Activated CD8-positive, alpha-beta T cell treated with anti-CD3 and anti-CD28 coated beads, Interleukin-2, amount 10 ng/mL, durations not matched to agents 7 days and 5 days (primary cell): ENCODE results near the gene ASL. TPM values are rescaled to one million over a fixed set of nuclear protein-coding genes. Genes with fewer than 3 reads are reported as not detected.
"Not testable (repeated sequence)": the region's sequence is repeated elsewhere in the genome, so short reads cannot be mapped to it uniquely, and the experiment has no call there.

ENCODE experiments used
- ATAC-seq: fragments of 150-1000 bp; cut with Tn5 transposase; one replicate; pipeline ENCODE4 v1.10.0; 2021; ENCODE audit warnings: moderate library complexity
- CTCF ChIA-PET: fragments of 350-600 bp; sonication (Branson Sonifier 250); formaldehyde crosslinking; loops from one replicate; lab custom pipeline; 2021; ENCODE audit warnings: antibody characterized with exemption; lab: Charles Lee
- POLR2A ChIA-PET: fragments of 350-600 bp; sonication (Branson Sonifier 250); formaldehyde crosslinking; loops from one replicate; lab custom pipeline; 2021; ENCODE audit warnings: antibody characterized with exemption; lab: Charles Lee
- DNase-seq: peaks from one replicate; pipeline ENCODE4 v3.0.0-alpha.2; 2020
- H3K27ac Mint-ChIP-seq: one replicate; pipeline ENCODE4 v1.8.0; 2021; ENCODE audit warnings: mild to moderate bottlenecking, mixed read lengths
- H3K27me3 Mint-ChIP-seq: one replicate; pipeline ENCODE4 v1.8.0; 2021; ENCODE audit warnings: low read depth, mixed read lengths
- H3K36me3 Mint-ChIP-seq: one replicate; pipeline ENCODE4 v1.8.0; 2021; ENCODE audit warnings: low read depth, mixed read lengths
- H3K4me1 Mint-ChIP-seq: one replicate; pipeline ENCODE4 v1.8.0; 2021; ENCODE audit warnings: low read depth, mixed read lengths
- H3K4me3 Mint-ChIP-seq: one replicate; pipeline ENCODE4 v1.8.0; 2021; ENCODE audit warnings: mild to moderate bottlenecking, mixed read lengths
- H3K9me3 Mint-ChIP-seq: one replicate; pipeline ENCODE4 v1.8.0; 2022; ENCODE audit warnings: mixed read lengths; ENCODE audit not compliant: insufficient read depth
- total RNA-seq, 2 experiments: library from RNA; stranded (reverse); gene quantifications; one replicate each; pipeline ENCODE4 v1.2.3, GENCODE V29; 2021

Gene ASL
- total RNA-seq, 2 experiments from 2014 or later = 29.9 to 34.1 TPM

GRCh38 chr7:66050337-66050957 lies 25.2 kb upstream of the ASL start:
- CTCF ChIA-PET = no interaction called here
- Mint-ChIP-seq H3K36me3 (no peaks in the 10 kb centered on the region), H3K27me3 (peaks cover 4% of the 10 kb centered on the region)

GRCh38 chr7:66050990-66051448 lies 24.6 kb upstream of the ASL start:
- ATAC-seq = no peak
- no peaks in the 10 kb centered on the region for H3K9me3 Mint-ChIP-seq
- H3K27ac Mint-ChIP-seq = no peak overlapping the region
- peaks cover 3% of the 10 kb centered on the region for H3K4me1 Mint-ChIP-seq
- POLR2A ChIA-PET = no interaction called here
- no peaks in the 10 kb centered on the region for H3K36me3 Mint-ChIP-seq
- CTCF ChIA-PET = no interaction called here
- no peak overlapping the region for H3K4me3 Mint-ChIP-seq
- DNase-seq = no peak
- H3K27me3 Mint-ChIP-seq = peaks cover 3% of the 10 kb centered on the region

More at GRCh38 chr7:66050337-66050957, 25.2 kb upstream of the ASL start:
- no peaks in the 10 kb centered on the region for H3K9me3 Mint-ChIP-seq
- peaks cover 3% of the 10 kb centered on the region for H3K4me1 Mint-ChIP-seq
- H3K27ac Mint-ChIP-seq = no peak overlapping the region
- ATAC-seq = no peak
- no peak overlapping the region for H3K4me3 Mint-ChIP-seq
- no peak for DNase-seq
- POLR2A ChIA-PET = no interaction called here

- Mint-ChIP-seq H3K9me3 (no peaks in the 10 kb centered on the region), H3K27ac (no peak overlapping the region), H3K4me1 (peaks cover 3% of the 10 kb centered on the region), H3K27me3 (peaks cover 2% of the 10 kb centered on the region), H3K4me3 (no peak overlapping the region), H3K36me3 (no peaks in the 10 kb centered on the region)
- ATAC-seq (no peak), DNase-seq (no peak)
- CTCF ChIA-PET = no interaction called here
- POLR2A ChIA-PET = interaction anchor here (0.8 kb wide), 1 partner anchor 62 kb away, joined by 3 read pairs; the partner anchor contains the start of gene CRCP
These were observed 23.2 kb upstream of the ASL start for GRCh38 chr7:66052447-66052846.

- CTCF ChIA-PET = no interaction called here
- POLR2A ChIA-PET = no interaction called here
These were observed 21.6 kb upstream of the ASL start for GRCh38 chr7:66054063-66054462.

GRCh38 chr7:66055321-66055956 lies 20.2 kb upstream of the ASL start:
- H3K27me3 Mint-ChIP-seq = no peaks in the 10 kb centered on the region
- POLR2A ChIA-PET = no interaction called here
- CTCF ChIA-PET = no interaction called here
- ATAC-seq = no peak
- no peak for DNase-seq
- no peaks in the 10 kb centered on the region for H3K36me3 Mint-ChIP-seq
- H3K4me3 Mint-ChIP-seq = no peak overlapping the region
- no peaks in the 10 kb centered on the region for H3K9me3 Mint-ChIP-seq
- no peak overlapping the region for H3K27ac Mint-ChIP-seq
- peaks cover 3% of the 10 kb centered on the region for H3K4me1 Mint-ChIP-seq

More at GRCh38 chr7:66054063-66054462, 21.6 kb upstream of the ASL start:
- Mint-ChIP-seq H3K36me3 (no peaks in the 10 kb centered on the region), H3K27me3 (no peaks in the 10 kb centered on the region), H3K27ac (no peak overlapping the region), H3K4me3 (no peak overlapping the region), H3K9me3 (no peaks in the 10 kb centered on the region), H3K4me1 (peaks cover 3% of the 10 kb centered on the region)
- ATAC-seq (no peak), DNase-seq (no peak)

GRCh38 chr7:66060796-66061195 lies 14.8 kb upstream of the ASL start:
- no peaks in the 10 kb centered on the region for H3K4me1 Mint-ChIP-seq

GRCh38 chr7:66069732-66070131 lies 5.9 kb upstream of the ASL start:
- H3K36me3 Mint-ChIP-seq = no peaks in the 10 kb centered on the region
- DNase-seq = no peak
- ChIA-PET POLR2A (interaction anchor here (0.6 to 0.7 kb wide), 2 partner anchors 28 to 349 kb away, joined by 3 to 4 read pairs; no protein-coding TSS in a partner anchor), CTCF (no interaction called here)
- H3K4me1 Mint-ChIP-seq = peaks cover 4% of the 10 kb centered on the region
- no peaks in the 10 kb centered on the region for H3K9me3 Mint-ChIP-seq
- H3K27ac Mint-ChIP-seq = no peak overlapping the region
- no peak overlapping the region for H3K4me3 Mint-ChIP-seq
- ATAC-seq = no peak
- peaks cover 2% of the 10 kb centered on the region for H3K27me3 Mint-ChIP-seq

More at GRCh38 chr7:66060796-66061195, 14.8 kb upstream of the ASL start:
- Mint-ChIP-seq H3K27ac (no peak overlapping the region), H3K4me3 (no peak overlapping the region), H3K27me3 (no peaks in the 10 kb centered on the region), H3K9me3 (no peaks in the 10 kb centered on the region), H3K36me3 (no peaks in the 10 kb centered on the region)
- ATAC-seq (no peak), DNase-seq (no peak)
- ChIA-PET CTCF (no interaction called here), POLR2A (no interaction called here)

GRCh38 chr7:66070222-66070621 lies 5.4 kb upstream of the ASL start:
- peaks cover 2% of the 10 kb centered on the region for H3K27me3 Mint-ChIP-seq
- ATAC-seq (no peak), DNase-seq (no peak)
- H3K4me3 Mint-ChIP-seq = no peak overlapping the region
- no peaks in the 10 kb centered on the region for H3K36me3 Mint-ChIP-seq
- no peaks in the 10 kb centered on the region for H3K9me3 Mint-ChIP-seq
- H3K4me1 Mint-ChIP-seq = peaks cover 5% of the 10 kb centered on the region
- POLR2A ChIA-PET = interaction anchor here (0.6 kb wide), 1 partner anchor 349 kb away, joined by 4 read pairs; no protein-coding TSS in a partner anchor
- H3K27ac Mint-ChIP-seq = no peak overlapping the region
- CTCF ChIA-PET = no interaction called here

GRCh38 chr7:66072208-66072607 lies 3.4 kb upstream of the ASL start:
- POLR2A ChIA-PET, H3K27me3 Mint-ChIP-seq, ATAC-seq, H3K9me3 Mint-ChIP-seq, H3K36me3 Mint-ChIP-seq, DNase-seq, H3K4me3 Mint-ChIP-seq, H3K27ac Mint-ChIP-seq: not testable (repeated sequence)
- CTCF ChIA-PET = interaction anchor here (0.9 to 1.2 kb wide), 2 partner anchors 41 to 91 kb away, joined by 3 to 6 read pairs; partner anchors contain the start of gene GUSB
- peaks cover 17% of the 10 kb centered on the region for H3K4me1 Mint-ChIP-seq

- Mint-ChIP-seq H3K36me3 (peaks cover 2% of the 10 kb centered on the region), H3K4me1 (peaks cover 23% of the 10 kb centered on the region), H3K4me3 (peak overlapping the region; percentile 87), H3K9me3 (no peaks in the 10 kb centered on the region), H3K27me3 (peaks cover 2% of the 10 kb centered on the region), H3K27ac (peak overlapping the region; percentile 77)
- POLR2A ChIA-PET = interaction anchor here (1.9 kb wide), 1 partner anchor 38 kb away, joined by 8 read pairs; the partner anchor contains the start of gene CRCP
- ATAC-seq = no peak
- CTCF ChIA-PET = no interaction called here
- DNase-seq = no peak
These were observed 1.1 kb downstream of the ASL start for GRCh38 chr7:66076462-66077329.

- Mint-ChIP-seq H3K27ac (no peak overlapping the region), H3K27me3 (peaks cover 2% of the 10 kb centered on the region), H3K4me3 (no peak overlapping the region), H3K9me3 (no peaks in the 10 kb centered on the region), H3K36me3 (peaks cover 4% of the 10 kb centered on the region), H3K4me1 (peaks cover 19% of the 10 kb centered on the region)
- CTCF ChIA-PET = no interaction called here
- POLR2A ChIA-PET = interaction anchor here (0.6 kb wide), 1 partner anchor 1284 kb away, joined by 4 read pairs; the partner anchor contains the start of gene ZNF138
- no peak for ATAC-seq
- DNase-seq = no peak
These were observed 2.4 kb downstream of the ASL start for GRCh38 chr7:66078067-66078466.
